HG02571 (cell line): Measurements from ENCODE around the gene FRMD6.

Source experiments
- ATAC-seq: cut with Tn5 transposase; IDR thresholded peaks from one replicate; pipeline ENCODE4 v1.9.1; 2021; ENCODE audit warnings: mild to moderate bottlenecking, moderate library complexity; ENCODE audit not compliant: unreplicated experiment

The FRMD6 gene

GRCh38 chr14:51651388-51652167 lies at the start of gene FRMD6:
FRMD6 (plus strand) TSS chr14:51651910; CDS start chr14:51689837, 37,927 bp downstream.
- peak; percentile 68 for ATAC-seq

- ATAC-seq: no peak
Measured at GRCh38 chr14:51602310-51602709, 49.4 kb upstream of the FRMD6 start.

- ATAC-seq: no peak
Measured at GRCh38 chr14:51603495-51603894, 48.2 kb upstream of the FRMD6 start.

GRCh38 chr14:51604073-51604472 lies 47.6 kb upstream of the FRMD6 start:
- ATAC-seq: no peak

- ATAC-seq: no peak
Measured at GRCh38 chr14:51605575-51605974, 46.1 kb upstream of the FRMD6 start.

- no peak for ATAC-seq
Measured at GRCh38 chr14:51607711-51608110, 44.0 kb upstream of the FRMD6 start.

GRCh38 chr14:51609251-51609954 lies 42.3 kb upstream of the FRMD6 start:
- no peak for ATAC-seq

GRCh38 chr14:51609955-51610283 lies 41.8 kb upstream of the FRMD6 start:
- peak; percentile 74 for ATAC-seq

GRCh38 chr14:51610771-51611170 lies 40.9 kb upstream of the FRMD6 start:
- no peak for ATAC-seq

- no peak for ATAC-seq
Measured at GRCh38 chr14:51612449-51612848, 39.3 kb upstream of the FRMD6 start.

GRCh38 chr14:51613416-51613815 lies 38.3 kb upstream of the FRMD6 start:
- no peak for ATAC-seq

GRCh38 chr14:51614707-51615106 lies 37.0 kb upstream of the FRMD6 start:
- no peak for ATAC-seq

- no peak for ATAC-seq
Measured at GRCh38 chr14:51616256-51616655, 35.5 kb upstream of the FRMD6 start.

- ATAC-seq: no peak
Measured at GRCh38 chr14:51616724-51617409, 34.8 kb upstream of the FRMD6 start.

- no peak for ATAC-seq
Measured at GRCh38 chr14:51619561-51619960, 32.1 kb upstream of the FRMD6 start.

- no peak for ATAC-seq
Measured at GRCh38 chr14:51620056-51620455, 31.7 kb upstream of the FRMD6 start.

GRCh38 chr14:51621654-51622053 lies 30.1 kb upstream of the FRMD6 start:
- peak; percentile 67 for ATAC-seq

- ATAC-seq: no peak
Measured at GRCh38 chr14:51622376-51622775, 29.3 kb upstream of the FRMD6 start.

GRCh38 chr14:51624955-51625569 lies 26.6 kb upstream of the FRMD6 start:
- peak; percentile 38 for ATAC-seq

- no peak for ATAC-seq
Measured at GRCh38 chr14:51626185-51626584, 25.5 kb upstream of the FRMD6 start.

GRCh38 chr14:51626788-51627187 lies 24.9 kb upstream of the FRMD6 start:
- no peak for ATAC-seq
